HPDE6-E6E7 (cell line): ENCODE data around the gene PCBP4.

Experiments
- DNase-seq: peaks from one replicate; pipeline ENCODE4 v3.0.0; 2011; ENCODE audit warnings: missing footprints; ENCODE audit errors: extremely low spot score

PCBP4 gene

DNA sequence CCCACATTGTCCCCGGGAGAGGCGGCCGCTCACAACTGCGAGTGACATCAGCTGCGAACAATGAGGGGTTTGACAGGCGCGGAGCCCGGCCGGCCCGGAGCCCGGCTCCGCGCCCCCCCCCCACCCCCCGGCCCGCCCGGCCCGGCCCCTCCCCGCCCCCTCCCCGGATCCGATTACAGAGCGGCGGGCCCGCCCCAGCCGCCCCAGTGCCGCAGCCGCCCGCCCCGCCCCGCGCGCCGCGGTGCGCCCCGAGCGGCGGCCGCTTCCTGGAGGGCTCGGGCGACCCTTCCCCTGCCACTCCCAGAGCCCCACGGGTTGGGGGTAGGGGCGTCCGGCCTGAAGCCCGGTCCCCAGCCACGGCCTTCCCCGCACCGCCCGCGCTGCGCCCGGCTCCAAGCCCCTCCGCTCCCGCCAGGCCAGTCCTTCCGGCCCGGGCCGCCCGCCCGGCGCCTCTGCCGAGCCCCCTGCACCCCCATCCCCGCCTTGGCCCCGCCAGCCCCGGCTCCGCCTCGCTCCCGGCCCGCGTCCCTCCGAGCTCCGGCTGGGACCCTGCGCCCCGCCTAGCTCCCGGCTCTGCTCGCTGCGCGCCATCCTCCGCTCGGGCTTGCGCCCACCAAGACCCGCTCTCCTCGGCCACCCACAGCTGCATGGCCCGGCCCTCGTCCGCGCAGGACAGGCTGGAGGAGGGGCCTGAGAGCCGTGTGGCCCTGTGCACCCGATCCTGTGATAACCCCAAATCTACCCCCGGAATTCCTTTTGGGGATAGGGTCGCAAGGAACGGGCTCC lies at the start of gene PCBP4:
PCBP4 (minus strand) TSS at position 71 of the 786 bp plus-strand sequence. CDS start 6,214 bp downstream, outside the sequence.
- DNase-seq = no peak

- no peak for DNase-seq
Observed at GRCh38 chr3:52015438-52016228, 48.4 kb upstream of the PCBP4 start.

DNA sequence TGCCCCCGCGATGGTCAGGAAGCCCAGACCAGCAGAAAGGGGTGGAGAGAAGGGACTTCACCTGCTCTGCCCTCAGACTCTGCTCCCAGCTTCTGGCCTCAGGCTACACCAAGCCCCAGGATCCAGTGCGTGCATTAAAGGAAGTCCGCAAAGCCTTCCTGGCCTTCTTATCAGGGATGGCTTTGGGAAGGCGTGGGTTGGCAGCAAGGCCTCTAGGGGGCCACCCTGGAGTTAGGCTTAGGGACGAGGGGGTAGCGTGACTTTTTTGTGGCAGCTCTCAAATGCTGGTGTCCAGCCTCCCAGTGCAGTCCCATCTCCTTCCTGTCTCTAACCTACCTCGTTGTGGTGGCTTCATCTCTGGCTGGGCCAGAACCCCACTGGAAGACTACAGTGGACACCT lies 47.4 kb upstream of the PCBP4 start:
- DNase-seq = no peak

DNA sequence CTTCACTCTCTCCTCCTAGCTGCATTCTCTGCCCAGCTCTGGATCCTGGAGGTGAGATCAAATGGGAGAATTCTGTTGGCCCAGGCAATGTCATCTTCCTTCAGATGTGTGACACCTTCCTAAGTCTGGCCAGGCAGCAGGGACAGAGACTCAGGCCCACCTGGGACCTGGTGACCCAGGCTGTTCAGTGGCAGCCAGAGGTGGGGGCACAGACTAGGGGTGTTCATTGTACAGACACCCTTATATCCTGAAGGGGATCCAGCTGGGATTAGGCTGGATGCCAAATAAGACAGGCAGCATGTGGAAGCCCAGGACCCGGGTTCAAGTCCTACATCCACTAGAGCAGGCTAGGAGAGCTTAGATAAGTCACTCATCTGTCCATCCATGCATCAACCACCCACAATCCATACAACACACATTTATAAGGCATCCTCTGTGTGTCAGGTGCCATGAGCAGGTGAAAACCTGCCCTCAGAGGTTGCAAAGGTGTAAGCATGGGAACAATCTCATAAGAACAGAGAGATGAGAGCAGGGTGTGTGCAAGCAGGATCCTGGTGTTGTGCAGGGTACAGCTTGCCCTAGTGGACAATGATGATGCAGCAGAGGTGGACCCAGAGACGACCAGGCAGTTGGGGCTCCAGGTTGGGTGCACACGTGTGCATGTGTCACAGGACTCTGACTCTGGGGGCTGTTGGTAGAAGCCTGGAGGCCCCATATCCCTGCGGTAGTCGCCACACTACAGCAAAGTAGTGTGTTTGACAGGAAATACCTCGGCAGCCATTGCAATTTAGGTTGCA lies 46.7 kb upstream of the PCBP4 start:
- no peak for DNase-seq

- no peak for DNase-seq
Observed at GRCh38 chr3:52012699-52013098, 45.4 kb upstream of the PCBP4 start.

DNA sequence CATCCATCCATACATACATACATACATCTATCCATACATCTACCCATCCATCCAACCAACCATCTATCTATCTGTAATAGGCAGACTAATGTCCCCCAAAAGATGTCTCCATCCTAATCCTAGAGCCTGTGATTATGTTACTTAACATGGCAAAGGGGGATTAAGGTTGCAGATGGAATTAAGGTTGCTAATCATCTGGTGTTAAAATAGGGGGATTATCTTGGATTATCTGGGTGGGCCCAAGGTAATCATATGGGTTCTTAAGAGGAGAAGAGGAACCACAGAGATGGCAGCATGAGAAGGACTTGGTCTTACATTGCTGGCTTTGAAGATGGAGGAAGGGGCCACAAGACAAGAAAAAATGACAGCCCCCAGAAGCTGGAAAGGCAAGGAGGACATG lies 43.2 kb upstream of the PCBP4 start:
- no peak for DNase-seq

GRCh38 chr3:52007291-52007690 lies 40.0 kb upstream of the PCBP4 start:
- DNase-seq = no peak

- DNase-seq = no peak
Observed at GRCh38 chr3:52006820-52007133, 39.5 kb upstream of the PCBP4 start.

DNA sequence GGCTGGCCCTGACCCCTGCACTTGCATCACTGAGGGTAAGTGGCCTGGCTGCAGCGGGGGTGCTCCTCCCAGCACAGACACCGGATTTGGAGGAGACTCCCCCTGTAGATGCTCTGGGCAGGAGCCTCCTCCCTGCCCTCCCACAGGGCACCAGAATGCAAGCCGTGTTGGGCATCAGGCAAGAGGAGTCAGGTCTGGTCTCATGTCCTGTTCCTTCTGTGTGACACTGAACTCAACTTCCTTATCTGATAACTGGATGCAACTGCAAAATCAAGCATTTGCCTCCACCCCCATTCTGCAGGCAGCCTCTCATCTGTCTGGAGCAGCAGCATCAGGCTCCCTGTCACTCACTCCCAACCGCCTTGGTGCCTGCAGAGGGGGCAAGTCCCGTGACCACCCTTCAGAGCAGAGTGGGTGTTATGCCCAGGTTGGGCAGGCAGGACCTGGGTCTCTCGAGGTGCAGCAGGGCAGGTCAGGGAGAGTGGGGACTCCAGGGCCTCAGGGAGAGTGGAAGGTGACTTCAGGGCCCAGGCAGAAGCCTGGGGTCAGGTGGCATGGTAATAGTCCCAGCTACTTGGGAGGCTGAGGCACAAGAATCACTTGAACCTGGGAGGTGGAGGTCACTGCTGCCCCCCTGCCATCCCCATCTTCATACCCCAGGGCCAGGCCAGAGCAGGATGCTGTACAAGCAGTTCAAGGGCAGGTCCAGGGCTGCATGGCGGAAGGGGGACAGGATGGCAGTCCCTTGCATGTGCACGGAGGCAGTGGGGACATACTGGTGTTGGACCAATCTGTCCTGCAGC lies 39.0 kb upstream of the PCBP4 start:
- no peak for DNase-seq

DNA sequence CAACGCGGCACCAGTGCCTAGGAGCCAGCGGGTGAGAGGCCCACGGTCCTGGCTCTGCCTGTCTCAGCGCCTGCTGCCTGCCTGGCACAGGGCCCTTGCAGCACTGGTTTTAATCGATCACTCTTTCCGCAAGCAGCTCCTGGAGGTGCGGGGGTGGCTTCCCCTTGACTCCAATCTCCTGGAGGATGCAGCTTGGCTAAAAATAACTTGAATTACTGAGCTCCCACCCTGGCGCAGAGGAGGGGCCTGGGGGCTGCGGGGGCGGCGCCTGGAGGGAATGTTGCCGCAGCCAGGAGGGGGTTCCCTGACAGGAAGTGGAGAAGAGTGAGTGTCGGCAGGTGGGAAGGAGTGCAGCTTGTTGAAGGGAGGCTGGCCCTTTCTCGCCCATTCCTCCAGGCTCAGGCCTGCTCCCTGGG lies 38.3 kb upstream of the PCBP4 start:
- DNase-seq = no peak

DNA sequence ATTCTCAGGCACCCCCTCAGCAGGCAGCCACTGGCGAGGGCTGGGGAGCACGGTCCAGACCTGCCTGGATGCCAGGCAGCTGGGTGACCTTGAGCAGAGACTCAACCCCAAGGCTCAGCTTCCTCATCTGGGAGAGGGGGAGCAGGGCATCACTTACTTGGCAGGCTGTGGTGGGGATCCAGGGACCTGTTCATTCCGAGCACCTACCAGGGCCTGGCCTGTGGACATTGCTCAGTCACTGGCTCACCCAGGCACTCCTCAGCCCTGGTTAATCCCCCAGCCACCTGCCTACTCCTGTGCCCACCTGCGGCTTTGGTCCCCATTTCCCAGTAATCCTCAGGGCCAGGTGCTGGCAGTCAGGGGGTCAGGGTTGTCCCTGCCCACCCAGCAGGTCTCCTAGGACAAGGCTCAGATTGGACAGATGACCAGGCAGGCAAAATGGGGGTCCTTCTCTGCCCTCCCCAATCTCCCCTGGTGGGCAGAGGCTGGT lies 37.7 kb upstream of the PCBP4 start:
- no peak for DNase-seq

GRCh38 chr3:52004163-52004787 lies 37.0 kb upstream of the PCBP4 start:
- no peak for DNase-seq

- no peak for DNase-seq
Observed at GRCh38 chr3:52002748-52003147, 35.5 kb upstream of the PCBP4 start.

DNA sequence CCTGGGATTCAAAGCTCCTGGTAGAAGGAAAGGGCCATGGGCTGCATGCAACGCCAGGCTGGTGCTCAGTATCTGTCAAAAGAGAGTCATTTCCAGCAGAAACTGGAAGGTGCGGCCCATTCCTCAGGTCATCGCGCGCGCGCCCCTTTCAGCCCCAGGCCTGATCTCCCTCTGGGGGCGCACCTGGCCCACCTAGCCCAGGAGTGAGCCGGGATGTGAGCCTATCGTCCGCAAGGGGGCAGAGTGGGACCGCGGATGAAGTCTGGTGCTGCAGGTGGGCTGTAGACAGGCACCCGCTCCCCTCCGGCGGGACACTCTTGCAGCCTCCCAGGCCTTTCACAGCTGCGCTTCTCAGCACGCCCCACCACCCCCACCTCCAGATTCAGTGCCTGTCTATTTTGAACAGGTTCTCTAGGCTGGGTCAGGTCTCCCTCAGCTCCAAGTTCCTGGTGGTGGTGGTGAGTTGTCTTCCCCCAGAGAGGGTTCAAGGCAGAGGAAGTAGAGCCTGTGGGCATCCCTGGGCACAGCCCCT lies 34.3 kb upstream of the PCBP4 start:
- DNase-seq = peak; percentile 44

DNA sequence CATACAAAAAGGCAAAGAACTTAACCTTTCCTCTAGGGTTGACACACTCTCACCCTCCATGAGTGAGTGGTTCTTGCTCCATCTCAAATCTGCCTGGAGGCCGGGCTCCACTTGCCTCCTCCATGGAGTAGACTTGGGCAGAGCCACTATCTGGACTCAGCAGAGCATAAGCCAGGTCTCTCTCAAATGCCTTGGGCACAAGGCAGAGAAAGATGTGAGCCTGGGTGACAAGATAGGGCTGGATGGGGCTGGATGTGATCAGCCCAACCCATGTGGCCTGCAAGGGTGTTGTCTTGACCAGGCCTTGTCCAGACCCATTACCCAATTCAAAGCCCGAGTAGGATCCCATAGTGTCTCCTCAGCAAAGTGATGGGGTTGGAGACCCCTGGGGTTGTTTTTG lies 32.6 kb upstream of the PCBP4 start:
- DNase-seq = no peak

- DNase-seq = no peak
Observed at GRCh38 chr3:51998774-51999173, 31.5 kb upstream of the PCBP4 start.

DNA sequence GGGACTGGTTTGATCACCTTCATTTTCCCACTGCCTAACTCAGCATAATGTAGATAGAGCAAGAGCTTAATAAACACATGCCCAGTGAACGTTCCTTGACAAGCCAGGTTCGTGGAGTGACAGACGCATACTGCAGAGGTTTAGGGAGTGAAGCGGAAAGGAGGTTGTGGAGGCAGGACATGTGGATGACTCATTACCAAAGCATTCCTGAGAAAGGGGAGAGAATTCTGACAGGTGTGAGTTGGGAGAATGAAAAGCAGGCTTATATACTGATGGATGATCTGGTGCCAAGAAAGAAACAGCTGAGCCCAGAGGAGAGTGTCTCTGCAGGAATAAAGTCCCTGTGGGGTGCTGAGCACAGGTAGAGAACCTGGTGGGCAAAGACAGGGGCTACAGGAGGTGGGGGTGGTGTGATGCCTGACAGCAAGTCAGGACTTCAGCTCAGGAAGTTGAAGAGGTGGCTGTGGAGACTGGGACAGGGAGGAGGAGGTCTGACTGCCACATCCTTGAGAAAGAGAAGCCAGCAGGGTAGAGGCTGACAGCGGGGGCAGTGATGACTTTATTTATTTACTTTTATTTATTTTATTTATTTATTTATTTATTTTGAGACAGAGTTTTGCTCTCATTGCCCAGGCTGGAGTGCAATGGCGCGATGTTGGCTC lies 30.8 kb upstream of the PCBP4 start:
- no peak for DNase-seq

DNA sequence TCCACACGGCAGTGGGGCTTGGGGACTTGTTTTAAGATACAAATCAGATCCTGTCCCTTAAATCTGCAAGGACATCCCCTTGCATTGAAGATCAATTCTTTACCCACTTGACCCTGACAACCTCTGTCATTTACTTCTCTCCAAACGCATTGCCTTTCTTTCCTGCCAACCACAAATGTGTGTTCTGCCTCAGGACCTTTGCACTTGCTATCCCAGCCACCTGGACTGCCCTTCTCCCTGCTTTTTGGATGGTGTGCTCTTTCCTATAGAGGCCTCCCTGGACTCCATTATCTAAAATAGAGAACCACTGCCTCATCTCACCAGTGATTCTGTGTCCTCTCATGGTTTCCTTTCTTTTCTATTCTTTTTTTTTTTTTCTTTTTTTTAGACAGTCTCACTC lies 29.9 kb upstream of the PCBP4 start:
- no peak for DNase-seq

DNA sequence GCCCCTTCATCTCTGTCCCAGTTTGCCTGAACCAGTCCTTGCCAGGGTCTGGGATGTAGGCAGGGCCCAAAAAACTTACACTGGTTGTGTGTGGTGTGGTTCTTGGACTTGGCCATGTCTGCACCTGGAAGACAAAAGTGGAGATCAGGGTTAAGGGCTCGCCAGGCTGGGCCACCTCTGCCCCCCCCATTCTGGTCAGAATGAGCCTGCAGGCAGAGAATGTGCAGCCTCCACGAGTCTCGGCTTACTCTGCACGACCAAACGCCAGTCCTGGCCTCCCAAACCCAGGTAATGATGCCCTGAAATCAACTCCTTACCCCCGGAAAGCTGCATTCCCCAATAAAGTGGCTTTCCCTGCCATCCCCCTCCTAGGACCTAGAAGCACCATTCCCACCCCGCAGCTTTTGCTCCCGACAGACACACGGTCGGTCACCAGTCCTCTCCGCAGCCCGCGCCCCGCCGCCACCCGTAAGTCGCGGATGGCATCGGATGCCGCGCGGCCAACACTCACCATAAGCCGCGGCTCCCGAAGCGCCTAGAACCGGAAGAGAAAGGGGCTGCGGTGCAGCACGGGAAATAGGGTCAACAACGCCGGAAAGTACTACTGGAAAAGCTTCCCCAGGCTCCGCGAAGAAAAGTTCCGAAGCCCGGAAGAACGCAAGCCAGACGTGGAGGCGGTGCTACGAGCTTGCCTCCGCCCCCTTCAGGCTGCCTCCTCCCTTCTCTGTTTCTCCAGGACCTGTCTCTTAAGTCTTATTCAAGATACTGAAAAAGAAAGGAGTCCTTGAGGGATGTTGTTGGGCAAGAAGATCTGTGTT lies 28.3 kb upstream of the PCBP4 start, which contains the start of gene RPL29:
RPL29 (minus strand) TSS at position 550 of the 818 bp plus-strand sequence; CDS start at position 116, 434 bp downstream.
- no peak for DNase-seq
